ENCODE results near the gene UBE2J2.

DNA sequence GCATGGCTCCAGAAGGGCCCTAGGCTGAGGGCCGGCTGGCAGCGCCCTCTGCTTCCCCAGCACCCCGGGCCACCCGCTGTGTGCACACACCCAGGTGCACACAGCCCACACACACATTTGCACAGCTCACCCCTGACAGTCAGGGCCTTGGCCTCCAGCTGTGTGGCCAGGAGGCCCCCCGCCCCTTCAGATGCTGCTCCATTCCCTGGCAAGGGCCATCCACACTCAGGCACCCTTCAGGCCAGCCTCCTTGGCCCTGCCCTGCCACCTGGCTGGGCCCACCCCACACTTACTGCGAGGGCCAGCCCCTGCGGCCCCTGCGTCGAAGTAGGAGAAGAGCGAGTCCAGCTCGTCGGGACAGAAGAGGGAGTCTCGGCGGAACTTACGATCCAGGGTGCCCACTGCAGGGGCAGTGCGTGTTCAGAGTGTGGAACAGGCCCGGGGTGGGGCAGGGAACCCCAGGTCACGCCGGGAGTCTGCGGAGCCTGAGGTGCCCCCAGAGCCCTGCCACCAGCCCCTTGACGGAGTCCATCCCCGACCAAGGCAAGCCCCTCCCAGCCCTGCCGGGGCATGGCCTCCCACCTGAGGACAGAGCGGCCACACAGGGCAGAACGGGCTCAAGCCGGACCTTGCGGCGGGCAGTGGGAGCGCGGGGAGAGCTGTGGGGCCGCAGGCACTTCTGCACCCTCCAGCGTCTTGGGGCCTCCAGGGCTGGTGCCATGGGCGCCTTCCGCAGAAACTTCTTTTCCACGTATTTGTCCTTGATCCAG, 21.7 kb upstream of the UBE2J2 start:
- TF ChIP-seq POLR2AphosphoS5 (IDR thresholded peaks at IDR 0.05; ENCODE audit: borderline replicate concordance, low read depth, low read length) (no peak; the same call in 1 of the 2 replicates), EZH2 (IDR thresholded peaks at IDR 0.05) (no peak)
